SK-N-SH (cell line): Measurements from ENCODE around the gene NUP58. TPM values are rescaled to one million over a fixed set of nuclear protein-coding genes. Genes with fewer than 3 reads are reported as not detected.

ENCODE experiments used
- CTCF ChIA-PET: fragments of 300-600, 350-600 bp; formaldehyde crosslinking; extraction: SDS; loops from one replicate; lab custom pipeline; 2021; lab: Yijun Ruan, JAX
- POLR2A ChIA-PET: fragments of 350-600 bp; sonication (Branson Sonifier 250); formaldehyde crosslinking; extraction: SDS; loops from one replicate; lab custom pipeline; 2020; ENCODE audit warnings: antibody characterized with exemption, inconsistent platforms; lab: Yijun Ruan, JAX
- DNase-seq: peaks from one replicate; pipeline ENCODE4 v3.0.0; 2012
- H2AFZ ChIP-seq: fragments of 200-600 bp; sonication (generic); 2 replicates; pipeline ENCODE4 v1.8.1; 2016; ENCODE audit warnings: antibody characterized with exemption, mild to moderate bottlenecking, low read depth
- H3F3A ChIP-seq: fragments of 200-600 bp; sonication (generic); replicated peaks from 2 replicates; pipeline ENCODE3; 2016; ENCODE audit warnings: antibody characterized with exemption, mild to moderate bottlenecking; ENCODE audit not compliant: insufficient read depth
- H3K27ac ChIP-seq, 2 experiments: fragments of 200-500 bp in 1 of 2; fragments of 200-600 bp in 1 of 2; sonication (Bioruptor generic) in 1 of 2; sonication (generic), shearing (Covaris generic) in 1 of 2; 2 replicates each; pipeline versions ENCODE4 v1.5.1 to v1.6.1; 2014 to 2016; ENCODE audit warnings: low read depth in 2 of 2, inconsistent platforms in 1 of 2, low read length in 1 of 2, mild to moderate bottlenecking in 1 of 2, mixed read lengths in 1 of 2
- H3K27me3 ChIP-seq: fragments of 200-600 bp; sonication (generic), shearing (Covaris generic); 2 replicates; pipeline ENCODE4 v1.6.1; 2016; ENCODE audit warnings: mixed run types; ENCODE audit not compliant: insufficient read depth
- H3K36me3 ChIP-seq, 2 experiments: fragments of 200-500 bp in 1 of 2; fragments of 200-600 bp in 1 of 2; sonication (Bioruptor generic) in 1 of 2; sonication (generic) in 1 of 2; replicated peaks in 1 of 2; 2 replicates each; pipeline versions ENCODE3 to v1.5.1; 2014 to 2016; ENCODE audit warnings: low read length in 1 of 2, mild to moderate bottlenecking in 1 of 2; ENCODE audit not compliant: insufficient read depth in 2 of 2, control insufficient read depth in 1 of 2
- H3K4me1 ChIP-seq, 2 experiments: fragments of 200-500 bp in 1 of 2; fragments of 200-600 bp in 1 of 2; sonication (Bioruptor generic) in 1 of 2; sonication (generic), shearing (Covaris generic) in 1 of 2; 2 replicates each; pipeline versions ENCODE4 v1.5.1 to v1.6.1; 2014 to 2016; ENCODE audit warnings: low read depth in 1 of 2, low read length in 1 of 2, mixed run types in 1 of 2; ENCODE audit not compliant: insufficient read depth in 2 of 2, control insufficient read depth in 1 of 2
- H3K4me2 ChIP-seq: fragments of 200-600 bp; sonication (generic), shearing (Covaris generic); 2 replicates; pipeline ENCODE4 v1.6.1; 2017; ENCODE audit warnings: mixed run types
- H3K4me3 ChIP-seq, 2 experiments: fragments of 200-500 bp in 1 of 2; fragments of 200-600 bp in 1 of 2; sonication (Bioruptor generic) in 1 of 2; sonication (generic), shearing (Covaris generic) in 1 of 2; 2 replicates each; pipeline versions ENCODE4 v1.5.1 to v1.8.1; 2014 to 2016; ENCODE audit warnings: low read depth in 2 of 2, inconsistent platforms in 1 of 2, low read length in 1 of 2, mild to moderate bottlenecking in 1 of 2, mixed read lengths in 1 of 2, moderate library complexity in 1 of 2
- H3K79me2 ChIP-seq: fragments of 200-600 bp; sonication (generic); 2 replicates; pipeline ENCODE4 v1.8.1; 2017; ENCODE audit warnings: mild to moderate bottlenecking; ENCODE audit not compliant: insufficient read depth
- H3K9ac ChIP-seq: fragments of 200-600 bp; sonication (generic); 2 replicates; pipeline ENCODE4 v1.6.1; 2017; ENCODE audit warnings: mixed run types
- H3K9me2 ChIP-seq: fragments of 200-600 bp; sonication (generic); 2 replicates; pipeline ENCODE4 v1.6.1; 2017; ENCODE audit warnings: mixed run types
- H3K9me3 ChIP-seq: fragments of 200-600 bp; sonication (generic); 2 replicates; pipeline ENCODE4 v1.6.1; 2017; ENCODE audit warnings: mixed run types, mild to moderate bottlenecking, moderate library complexity
- H4K20me1 ChIP-seq: fragments of 200-600 bp; sonication (generic); 2 replicates; pipeline ENCODE4 v1.6.1; 2017; ENCODE audit warnings: mild to moderate bottlenecking, mixed run types; ENCODE audit not compliant: insufficient read depth
- CHD2 ChIP-seq: fragments of 150-350 bp; IDR thresholded peaks from 2 replicates; pipeline ENCODE4 v1.6.1; 2018; ENCODE audit warnings: low read length; ENCODE audit not compliant: partially characterized antibody
- ELF1 ChIP-seq: IDR thresholded peaks from 2 replicates; pipeline ENCODE4 v1.4.0; 2012
- FOXJ3 ChIP-seq: sonication (generic); formaldehyde crosslinking; IDR thresholded peaks from 2 replicates; pipeline ENCODE4 v1.5.1; 2020; ENCODE audit warnings: mild to moderate bottlenecking, missing genetic modification reagents
- MEF2A ChIP-seq: IDR thresholded peaks from 2 replicates; pipeline ENCODE4 v1.4.0; 2012; ENCODE audit warnings: low read depth, borderline replicate concordance
- MXI1 ChIP-seq: IDR thresholded peaks from 2 replicates; pipeline ENCODE4 v1.6.1; 2012; ENCODE audit warnings: mild to moderate bottlenecking, low read depth, low read length, improper control_type of control experiment
- NFIC ChIP-seq: IDR thresholded peaks from 2 replicates; pipeline ENCODE4 v1.4.0; 2012; ENCODE audit warnings: borderline replicate concordance
- NRF1 ChIP-seq: IDR thresholded peaks from 2 replicates; pipeline ENCODE4 v1.6.1; 2012; ENCODE audit warnings: low read depth, mild to moderate bottlenecking, low read length
- REST ChIP-seq: IDR thresholded peaks from 2 replicates; pipeline ENCODE4 v1.6.1; 2012; ENCODE audit warnings: mild to moderate bottlenecking, low read depth, low read length, moderate library complexity
- RXRA ChIP-seq: IDR thresholded peaks from 2 replicates; pipeline ENCODE4 v1.4.0; 2012; ENCODE audit warnings: low read depth, mild to moderate bottlenecking, borderline replicate concordance
- YY1 ChIP-seq: IDR thresholded peaks from 2 replicates; pipeline ENCODE4 v1.4.0; 2012; ENCODE audit warnings: low read depth, mild to moderate bottlenecking
- ZBTB33 ChIP-seq: IDR thresholded peaks from 2 replicates; pipeline ENCODE4 v1.4.0; 2012; ENCODE audit warnings: low read depth, borderline replicate concordance
- WGBS: methylation state at CpG from one replicate; pipeline ENCODE4 v1.1.6; 2017; ENCODE audit warnings: low lambda C conversion rate; 5-methylcytosine and 5-hydroxymethylcytosine counted together
- polyA plus RNA-seq, 3 experiments: library from polyadenylated mRNA; depleted of rRNA; stranded (reverse); fragments of >200 nt; gene quantifications; 2 replicates each; pipeline ENCODE4 v1.2.3, GENCODE V29; 2012
- TF ChIP-seq, protein P1 (sequence below): IDR thresholded peaks from 2 replicates; pipeline ENCODE4; 2012
- TF ChIP-seq, protein P2 (sequence below): fragments of 150-350 bp; IDR thresholded peaks from 2 replicates; pipeline ENCODE4 v1.6.1; 2016; ENCODE audit warnings: mild to moderate bottlenecking, low read depth, low read length

Gene NUP58
- polyA plus RNA-seq, 1 of the 3 experiments (the other 2 are of a cell fraction) = 18.1 TPM

- CTCF ChIA-PET = no interaction called here
- peaks cover 4 to 35% of the 10 kb centered on the region in 2 experiments; a peak in 3 of 4 replicates for H3K4me1 ChIP-seq
- WGBS = 59% methylated on average over 4 of the region's 4 CpGs
- no peak overlapping the region for H3K4me2 ChIP-seq
- peaks cover 6% of the 10 kb centered on the region for H3F3A ChIP-seq
- DNase-seq = no peak
- no peaks in the 10 kb centered on the region for H3K9me3 ChIP-seq
- no peak overlapping the region for H3K27ac ChIP-seq
- POLR2A ChIA-PET = no interaction called here
- peaks cover 100% of the 10 kb centered on the region for H3K79me2 ChIP-seq
- H3K4me3 ChIP-seq = no peak overlapping the region
- no peaks in the 10 kb centered on the region for H3K9me2 ChIP-seq
- TF ChIP-seq REST (no peak), NFIC (no peak), FOXJ3 (CRISPR knock-in tag) (no peak), MEF2A (no peak), ELF1 (no peak), CHD2 (no peak), ZBTB33 (no peak), RXRA (no peak), MXI1 (no peak), NRF1 (no peak), YY1 (no peak)
- TF ChIP-seq, protein P1, sequence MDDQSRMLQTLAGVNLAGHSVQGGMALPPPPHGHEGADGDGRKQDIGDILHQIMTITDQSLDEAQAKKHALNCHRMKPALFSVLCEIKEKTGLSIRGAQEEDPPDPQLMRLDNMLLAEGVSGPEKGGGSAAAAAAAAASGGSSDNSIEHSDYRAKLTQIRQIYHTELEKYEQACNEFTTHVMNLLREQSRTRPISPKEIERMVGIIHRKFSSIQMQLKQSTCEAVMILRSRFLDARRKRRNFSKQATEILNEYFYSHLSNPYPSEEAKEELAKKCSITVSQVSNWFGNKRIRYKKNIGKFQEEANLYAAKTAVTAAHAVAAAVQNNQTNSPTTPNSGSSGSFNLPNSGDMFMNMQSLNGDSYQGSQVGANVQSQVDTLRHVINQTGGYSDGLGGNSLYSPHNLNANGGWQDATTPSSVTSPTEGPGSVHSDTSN = no peak
- TF ChIP-seq, protein P2, sequence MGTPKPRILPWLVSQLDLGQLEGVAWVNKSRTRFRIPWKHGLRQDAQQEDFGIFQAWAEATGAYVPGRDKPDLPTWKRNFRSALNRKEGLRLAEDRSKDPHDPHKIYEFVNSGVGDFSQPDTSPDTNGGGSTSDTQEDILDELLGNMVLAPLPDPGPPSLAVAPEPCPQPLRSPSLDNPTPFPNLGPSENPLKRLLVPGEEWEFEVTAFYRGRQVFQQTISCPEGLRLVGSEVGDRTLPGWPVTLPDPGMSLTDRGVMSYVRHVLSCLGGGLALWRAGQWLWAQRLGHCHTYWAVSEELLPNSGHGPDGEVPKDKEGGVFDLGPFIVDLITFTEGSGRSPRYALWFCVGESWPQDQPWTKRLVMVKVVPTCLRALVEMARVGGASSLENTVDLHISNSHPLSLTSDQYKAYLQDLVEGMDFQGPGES = no peak
- H2AFZ ChIP-seq = no peak overlapping the region
- no peaks in the 10 kb centered on the region for H3K27me3 ChIP-seq
- peaks cover 14% of the 10 kb centered on the region for H4K20me1 ChIP-seq
- no peak overlapping the region for H3K9ac ChIP-seq
- peaks cover 0 to 16% of the 10 kb centered on the region in 2 experiments for H3K36me3 ChIP-seq
Measured at GRCh38 chr13:25281193-25281934, 20.1 kb upstream of the NUP58 start.
